Stimulated activated CD4-positive, alpha-beta T cell treated with anti-CD3 and anti-CD28 coated beads, TNF-alpha, amount 100 ng/mL, for 1 hour (primary cell): ENCODE measurements around the gene SHFL.
A peak's percentile ranks its signal among the peaks of the same experiment; 100 is the strongest.

Experiments
- DNase-seq, 3 donors: peaks; one replicate each; pipeline ENCODE4 v3.0.0-alpha.2; 2020; ENCODE audit warnings: low read depth in 3 of 3, low spot score in 1 of 3

SHFL gene

DNA sequence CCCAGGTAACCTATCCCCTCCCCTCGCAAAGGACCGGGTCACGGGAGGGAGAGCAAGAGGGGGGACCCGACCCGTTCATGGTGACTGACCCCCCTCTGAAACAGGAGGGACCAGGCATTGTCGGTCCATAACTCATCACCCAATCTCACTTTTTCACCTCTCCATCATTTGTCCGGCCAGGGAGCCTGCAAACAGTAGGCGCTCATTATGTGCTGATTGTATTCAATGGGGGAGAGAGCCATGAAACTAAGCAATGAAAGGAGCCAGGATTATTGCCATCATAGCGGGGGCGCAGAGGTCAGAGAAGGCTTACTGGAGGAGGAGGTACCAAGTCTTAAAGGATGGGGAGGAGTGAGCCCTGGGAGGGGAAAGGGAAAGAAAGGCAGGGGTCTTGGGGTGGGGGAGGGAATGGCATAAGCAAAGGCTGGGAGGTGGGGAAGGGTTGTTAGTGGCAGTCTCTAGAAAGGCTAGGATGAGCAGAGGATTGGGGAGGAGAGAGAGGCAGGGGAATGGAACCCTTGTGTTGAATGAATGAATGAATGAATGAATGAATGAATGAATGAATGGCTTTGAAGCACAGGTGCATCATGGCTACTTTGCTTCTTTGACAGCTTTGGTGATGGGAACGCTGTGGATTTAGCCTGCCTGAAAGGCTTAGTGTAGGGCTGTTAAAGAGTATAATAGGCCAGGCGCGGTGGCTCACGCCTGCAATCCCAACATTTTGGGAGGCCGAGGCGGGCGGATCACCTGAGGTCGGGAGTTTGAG lies 1.4 kb downstream of the SHFL start:
- DNase-seq: no peak

DNA sequence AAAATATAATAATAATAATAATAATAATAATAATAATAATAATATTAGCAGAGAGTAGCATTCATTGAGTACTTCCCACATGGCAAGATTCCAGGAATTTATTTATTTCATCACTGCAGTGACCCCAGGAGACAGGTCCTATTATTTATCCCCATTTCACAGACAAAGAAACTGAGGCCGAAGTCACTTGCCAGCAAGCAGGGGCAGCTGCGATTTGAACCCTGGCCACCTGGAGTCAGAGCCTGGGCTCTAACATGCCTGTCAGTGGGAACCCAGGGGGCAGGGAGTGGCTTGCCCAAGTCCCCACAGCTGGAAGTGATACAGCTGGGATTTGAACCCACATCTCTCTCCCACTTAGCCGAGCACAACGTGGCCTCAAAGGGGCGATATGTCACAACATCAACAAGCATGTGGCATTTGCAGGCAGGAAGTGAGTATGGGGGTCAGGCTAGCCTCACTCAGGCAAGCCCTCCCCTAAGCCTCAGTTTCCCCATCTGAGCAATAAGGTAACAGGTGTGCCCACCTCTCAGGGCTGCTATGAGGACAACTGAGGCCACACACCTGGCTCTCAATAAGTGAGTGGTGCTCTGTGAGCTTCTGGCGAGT lies 2.9 kb downstream of the SHFL start:
- no peak for DNase-seq

- no peak for DNase-seq
These were observed 3.8 kb downstream of the SHFL start for GRCh38 chr19:10089801-10090375.

- DNase-seq: no peak
These were observed 5.2 kb downstream of the SHFL start for GRCh38 chr19:10091370-10091687.

GRCh38 chr19:10091895-10092641 lies 6.0 kb downstream of the SHFL start:
- DNase-seq: no peak

DNA sequence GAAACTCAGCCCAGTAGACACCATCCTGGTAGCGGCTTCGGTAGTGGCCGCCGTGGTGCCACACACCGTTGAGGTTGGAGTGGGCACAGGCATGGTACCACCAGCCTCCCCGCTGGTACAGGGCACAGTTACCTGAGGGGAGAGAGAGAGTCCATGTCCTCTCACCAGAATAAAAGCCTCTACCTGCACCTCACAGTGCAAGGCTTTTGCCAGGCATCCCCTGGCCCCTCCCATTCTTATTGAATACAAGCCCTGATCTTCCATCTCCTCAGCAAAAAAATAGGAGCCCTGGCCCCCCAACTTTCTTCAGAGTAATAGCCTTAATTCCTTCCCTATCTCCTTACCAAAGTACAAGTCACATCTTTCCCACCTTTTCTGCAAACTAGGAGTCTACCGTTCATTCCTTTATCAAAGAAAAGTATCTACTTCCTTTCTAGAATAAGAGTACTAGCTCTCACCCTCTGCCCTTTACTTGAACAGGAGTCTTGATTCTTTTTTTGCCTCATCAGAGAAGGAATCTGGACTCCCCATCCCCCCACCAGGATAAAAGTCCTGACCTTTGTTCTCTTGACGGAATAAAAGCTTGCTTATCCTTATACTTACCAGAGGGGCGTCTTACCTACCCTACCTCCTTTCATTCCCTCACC lies 6.7 kb downstream of the SHFL start:
- DNase-seq: no peak

GRCh38 chr19:10093295-10094186 lies 7.4 kb downstream of the SHFL start:
- DNase-seq: no peak

DNA sequence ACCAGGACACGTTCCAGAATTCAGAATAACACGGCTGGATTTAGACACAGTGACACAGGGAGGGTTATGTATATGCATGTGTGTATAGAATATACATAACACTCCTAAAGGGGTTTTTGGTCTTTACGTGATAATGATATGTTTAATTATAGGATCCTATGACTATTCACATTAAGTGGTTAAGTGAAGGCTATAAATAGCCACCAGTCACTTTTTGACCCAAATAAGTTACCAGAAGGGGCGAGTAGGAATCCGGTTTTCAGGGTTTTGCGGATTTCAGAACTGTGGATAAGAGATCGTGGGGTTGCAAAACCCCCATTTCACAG lies 9.5 kb downstream of the SHFL start:
- DNase-seq: no peak

GRCh38 chr19:10095948-10096614 lies 10.0 kb downstream of the SHFL start:
- peak; percentile 77 to 89 (median 88) for DNase-seq

DNA sequence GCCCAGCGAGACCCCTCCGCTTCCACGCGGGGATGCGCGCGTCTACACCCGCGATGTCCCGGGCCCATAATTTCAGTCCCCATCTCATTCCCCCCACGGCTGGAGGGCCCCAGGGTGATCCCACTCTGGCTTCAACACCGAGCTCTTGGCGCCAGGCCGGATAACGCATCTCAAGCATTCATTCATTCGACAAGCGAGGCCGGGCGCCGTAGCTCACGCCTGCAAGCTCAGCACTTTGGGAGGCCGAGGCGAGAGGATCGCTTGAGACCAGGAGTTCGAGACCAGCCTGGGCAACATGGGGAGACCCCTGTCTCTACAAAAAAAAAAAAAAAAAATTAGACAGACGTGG lies 10.5 kb downstream of the SHFL start:
- DNase-seq: no peak

DNA sequence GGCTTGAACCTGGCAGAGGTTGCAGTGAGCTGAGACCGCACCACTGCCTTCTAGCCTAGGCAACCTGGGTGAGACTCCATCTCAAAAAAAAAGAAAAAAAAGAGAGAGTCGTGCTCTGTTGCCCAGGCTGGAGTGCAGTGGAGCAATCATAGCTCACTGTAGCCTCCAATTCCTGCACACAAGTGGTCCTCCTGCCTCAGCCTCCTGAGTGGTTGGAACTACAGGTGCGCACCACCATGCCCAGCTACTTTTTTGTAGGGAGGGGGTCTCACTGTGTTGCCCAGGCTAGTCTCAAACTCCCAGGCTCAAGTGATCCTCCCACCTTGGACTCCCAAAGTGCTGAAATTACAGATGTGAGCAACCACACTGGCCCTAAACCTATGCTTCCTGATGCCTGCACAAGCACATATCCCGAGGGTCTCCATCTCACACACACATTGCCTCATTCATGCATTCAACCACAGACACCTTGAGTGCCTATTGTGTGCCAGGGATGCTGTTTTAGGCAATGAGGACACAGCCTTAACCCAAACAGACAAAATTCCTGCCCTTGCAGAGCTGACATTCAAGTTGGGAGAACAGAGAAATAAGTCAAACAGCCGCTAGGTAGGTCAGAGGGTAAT lies 14.2 kb downstream of the SHFL start:
- DNase-seq: no peak

DNA sequence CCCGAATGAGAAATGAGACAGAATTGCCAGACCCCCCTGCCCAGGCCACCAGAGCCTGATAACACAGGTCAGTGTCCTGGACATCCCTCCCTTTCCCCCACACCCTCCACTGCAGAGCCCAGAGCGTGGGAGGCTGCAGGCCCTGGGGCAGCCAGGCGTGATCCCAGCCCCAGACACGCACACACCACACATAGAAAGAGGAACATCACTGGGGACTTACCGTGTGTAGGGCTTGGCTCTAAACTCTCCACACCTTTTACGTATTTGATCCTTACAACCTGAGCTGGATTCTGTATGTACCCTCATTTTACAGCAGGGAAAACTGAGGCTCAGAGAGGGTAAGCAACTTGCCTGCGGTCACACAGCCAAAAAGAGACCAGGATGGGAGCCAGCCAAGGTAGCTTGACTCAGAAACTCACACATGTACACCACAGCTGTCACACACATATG lies 16.7 kb downstream of the SHFL start:
- DNase-seq: no peak

GRCh38 chr19:10104130-10104513 lies 18.0 kb downstream of the SHFL start:
- DNase-seq: no peak

- peak in 2 of 3 donors; percentile 66 to 68 for DNase-seq
These were observed 18.8 kb downstream of the SHFL start for GRCh38 chr19:10104665-10105508.

- DNase-seq: peak; percentile 54 to 62 (median 55)
These were observed 19.5 kb downstream of the SHFL start for GRCh38 chr19:10105509-10106099.

DNA sequence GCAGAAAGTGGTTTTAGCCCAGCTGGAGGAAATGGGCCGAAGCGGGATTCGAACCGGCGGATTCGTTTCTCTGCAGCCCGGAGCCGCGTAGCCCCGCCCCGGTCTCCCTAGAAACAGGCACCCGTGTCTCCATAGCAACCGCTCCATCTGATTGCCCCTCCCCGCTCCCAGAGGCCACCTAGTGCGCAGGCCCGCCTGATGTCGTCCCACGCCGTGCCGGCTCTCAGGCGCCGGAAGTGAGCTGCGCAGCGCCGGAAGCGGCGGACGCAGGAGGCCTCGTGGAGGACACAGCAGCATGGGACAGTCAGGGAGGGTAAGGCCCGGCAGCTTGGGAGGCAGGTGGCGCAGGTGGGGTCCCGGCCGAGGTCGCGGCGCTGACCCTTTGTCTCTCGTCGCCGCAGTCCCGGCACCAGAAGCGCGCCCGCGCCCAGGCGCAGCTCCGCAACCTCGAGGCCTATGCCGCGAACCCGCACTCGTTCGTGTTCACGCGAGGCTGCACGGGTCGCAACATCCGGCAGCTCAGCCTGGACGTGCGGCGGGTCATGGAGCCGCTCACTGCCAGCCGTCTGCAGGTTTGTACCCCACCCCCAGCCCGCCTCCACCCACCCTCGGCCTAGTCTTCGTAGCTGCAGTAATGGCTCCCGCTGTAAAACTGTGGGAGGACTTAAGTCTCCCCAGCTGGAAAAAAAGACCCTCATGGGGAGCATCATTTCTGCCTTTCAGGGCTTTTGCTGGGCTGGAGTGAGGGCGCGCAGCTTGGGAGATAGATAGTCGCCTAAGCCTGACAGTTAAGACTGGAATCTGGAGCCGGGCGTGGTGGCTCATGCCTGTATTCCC lies 20.2 kb downstream of the SHFL start, which contains the start of gene PPAN:
Gene PPAN (plus strand): TSS at position 263 of the 837 bp plus-strand sequence. CDS start 33 bp downstream, at position 296.
- DNase-seq: peak; percentile 90 to 95 (median 94)

- no peak for DNase-seq
These were observed 21.1 kb downstream of the SHFL start for GRCh38 chr19:10107254-10107653.
